Uterus (tissue), 2 donors: ENCODE measurements around the gene BCKDK.

Experiments used
- CTCF ChIP-seq, 4 experiments: fragments of 200-600 bp in 2 of 4; fragments of 450-650 bp in 2 of 4; sonication (generic) in 2 of 4; IDR thresholded peaks; one replicate each; pipeline ENCODE4 v1.5.1; 2016 to 2019; ENCODE audit warnings: antibody characterized with exemption in 4 of 4, mild to moderate bottlenecking in 2 of 4, moderate library complexity in 1 of 4
- POLR2A ChIP-seq, 2 donors: fragments of 450-650 bp; IDR thresholded peaks; one replicate each; pipeline ENCODE4 v1.6.1; 2016; ENCODE audit warnings: antibody characterized with exemption in 2 of 2, mild to moderate bottlenecking in 1 of 2, moderate library complexity in 1 of 2

DNA sequence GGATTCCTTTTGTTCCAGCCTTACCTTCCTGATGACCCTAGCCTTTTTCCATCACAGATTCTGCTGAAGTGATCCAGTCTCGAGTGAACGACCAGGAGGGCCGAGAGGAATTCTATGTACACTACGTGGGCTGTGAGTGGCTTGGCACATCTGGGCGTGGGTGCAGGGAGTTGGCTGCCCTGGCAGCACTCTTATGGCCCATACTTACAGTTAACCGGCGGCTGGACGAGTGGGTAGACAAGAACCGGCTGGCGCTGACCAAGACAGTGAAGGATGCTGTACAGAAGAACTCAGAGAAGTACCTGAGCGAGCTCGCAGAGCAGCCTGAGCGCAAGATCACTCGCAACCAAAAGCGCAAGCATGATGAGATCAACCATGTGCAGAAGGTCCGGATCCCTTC lies 11.9 kb downstream of the BCKDK start:
- TF ChIP-seq CTCF (IDR thresholded peaks at IDR 0.05) (no peak), POLR2A (IDR thresholded peaks at IDR 0.05) (no peak)
